DND-41 (cell line): ENCODE results near the gene CA5B.

Source experiments
- EZH2 ChIP-seq: IDR thresholded peaks from 3 replicates; pipeline ENCODE4 v1.6.1; 2012; ENCODE audit warnings: borderline replicate concordance, low read depth, mild to moderate bottlenecking, moderate library complexity, low read length, inconsistent platforms; ENCODE audit not compliant: severe bottlenecking
- TF ChIP-seq, protein P1 (sequence below): IDR thresholded peaks from 2 replicates; pipeline ENCODE4 v1.5.1; 2012; ENCODE audit warnings: borderline replicate concordance, low read length, moderate library complexity, mild to moderate bottlenecking; ENCODE audit not compliant: poor library complexity, severe bottlenecking; ENCODE audit errors: extremely low read depth

DNA sequence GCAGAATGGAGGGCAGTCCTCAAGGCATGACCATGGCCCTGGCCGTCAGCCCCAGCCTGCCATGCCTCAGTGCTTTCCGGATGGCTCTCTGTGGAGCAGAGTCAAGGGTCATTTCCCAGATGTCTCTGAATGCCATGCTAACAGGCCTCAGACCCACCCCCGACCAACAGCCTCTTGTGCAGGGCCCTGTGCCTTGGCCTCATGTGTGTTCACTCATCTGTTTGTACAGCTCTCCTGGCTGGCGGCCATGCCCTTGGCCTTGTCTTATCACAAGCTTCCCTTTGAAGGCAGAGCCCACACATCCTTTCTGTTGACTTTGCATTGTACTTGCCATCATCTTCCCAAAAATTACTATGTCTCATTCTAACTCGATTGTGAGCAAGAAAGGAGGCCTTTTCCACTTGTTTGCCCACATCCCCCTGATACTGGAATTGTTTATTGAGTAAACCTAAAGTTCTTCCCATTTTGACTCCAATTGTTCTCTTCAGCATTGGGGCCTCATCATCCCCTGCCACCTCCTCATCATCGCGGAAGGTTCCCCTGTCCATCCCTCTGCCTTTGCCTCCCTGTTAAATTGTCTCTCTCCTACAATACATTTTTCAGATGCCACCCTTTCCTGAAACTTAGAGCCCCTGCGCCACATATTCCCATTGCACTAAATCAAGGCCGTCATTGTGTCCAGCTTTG, 6.3 kb downstream of the CA5B start:
- TF ChIP-seq, protein P1, sequence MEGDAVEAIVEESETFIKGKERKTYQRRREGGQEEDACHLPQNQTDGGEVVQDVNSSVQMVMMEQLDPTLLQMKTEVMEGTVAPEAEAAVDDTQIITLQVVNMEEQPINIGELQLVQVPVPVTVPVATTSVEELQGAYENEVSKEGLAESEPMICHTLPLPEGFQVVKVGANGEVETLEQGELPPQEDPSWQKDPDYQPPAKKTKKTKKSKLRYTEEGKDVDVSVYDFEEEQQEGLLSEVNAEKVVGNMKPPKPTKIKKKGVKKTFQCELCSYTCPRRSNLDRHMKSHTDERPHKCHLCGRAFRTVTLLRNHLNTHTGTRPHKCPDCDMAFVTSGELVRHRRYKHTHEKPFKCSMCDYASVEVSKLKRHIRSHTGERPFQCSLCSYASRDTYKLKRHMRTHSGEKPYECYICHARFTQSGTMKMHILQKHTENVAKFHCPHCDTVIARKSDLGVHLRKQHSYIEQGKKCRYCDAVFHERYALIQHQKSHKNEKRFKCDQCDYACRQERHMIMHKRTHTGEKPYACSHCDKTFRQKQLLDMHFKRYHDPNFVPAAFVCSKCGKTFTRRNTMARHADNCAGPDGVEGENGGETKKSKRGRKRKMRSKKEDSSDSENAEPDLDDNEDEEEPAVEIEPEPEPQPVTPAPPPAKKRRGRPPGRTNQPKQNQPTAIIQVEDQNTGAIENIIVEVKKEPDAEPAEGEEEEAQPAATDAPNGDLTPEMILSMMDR: no peak
- no peak for TF ChIP-seq EZH2
